Nephron (organoid): ENCODE data around the gene RAB42.
A peak's percentile ranks its signal among the peaks of the same experiment; 100 is the strongest.
"Not testable (repeated sequence)": the region's sequence is repeated elsewhere in the genome, so short reads cannot be mapped to it uniquely, and the experiment has no call there.

Experiments used
- H3K27ac Mint-ChIP-seq, 3 experiments: 2 replicates each; pipeline ENCODE4 v1.8.0; 2020; ENCODE audit warnings: mixed read lengths in 3 of 3, mild to moderate bottlenecking in 2 of 3, moderate library complexity in 1 of 3
- H3K27me3 Mint-ChIP-seq: 2 replicates; pipeline ENCODE4 v1.8.0; 2021; ENCODE audit warnings: low read depth, mild to moderate bottlenecking, moderate library complexity, mixed read lengths
- H3K36me3 Mint-ChIP-seq: 2 replicates; pipeline ENCODE4 v1.8.0; 2020; ENCODE audit warnings: low read depth, mixed read lengths
- H3K4me1 Mint-ChIP-seq: 2 replicates; pipeline ENCODE4 v1.8.0; 2020; ENCODE audit warnings: mixed read lengths
- H3K4me3 Mint-ChIP-seq, 3 experiments: 2 replicates each; pipeline ENCODE4 v1.8.0; 2020; ENCODE audit warnings: mild to moderate bottlenecking in 3 of 3, mixed read lengths in 3 of 3, moderate library complexity in 2 of 3
- H3K9me3 Mint-ChIP-seq: 2 replicates; pipeline ENCODE4 v1.8.0; 2020; ENCODE audit warnings: mixed read lengths
- TF ChIP-seq, protein P1 (sequence below), 3 experiments: fragments of 200-600 bp; sonication (generic); IDR thresholded peaks; one replicate each; pipeline ENCODE4 v1.5.0; 2021; ENCODE audit warnings: antibody characterized with exemption in 3 of 3; ENCODE audit not compliant: unreplicated experiment in 3 of 3

Gene RAB42

DNA sequence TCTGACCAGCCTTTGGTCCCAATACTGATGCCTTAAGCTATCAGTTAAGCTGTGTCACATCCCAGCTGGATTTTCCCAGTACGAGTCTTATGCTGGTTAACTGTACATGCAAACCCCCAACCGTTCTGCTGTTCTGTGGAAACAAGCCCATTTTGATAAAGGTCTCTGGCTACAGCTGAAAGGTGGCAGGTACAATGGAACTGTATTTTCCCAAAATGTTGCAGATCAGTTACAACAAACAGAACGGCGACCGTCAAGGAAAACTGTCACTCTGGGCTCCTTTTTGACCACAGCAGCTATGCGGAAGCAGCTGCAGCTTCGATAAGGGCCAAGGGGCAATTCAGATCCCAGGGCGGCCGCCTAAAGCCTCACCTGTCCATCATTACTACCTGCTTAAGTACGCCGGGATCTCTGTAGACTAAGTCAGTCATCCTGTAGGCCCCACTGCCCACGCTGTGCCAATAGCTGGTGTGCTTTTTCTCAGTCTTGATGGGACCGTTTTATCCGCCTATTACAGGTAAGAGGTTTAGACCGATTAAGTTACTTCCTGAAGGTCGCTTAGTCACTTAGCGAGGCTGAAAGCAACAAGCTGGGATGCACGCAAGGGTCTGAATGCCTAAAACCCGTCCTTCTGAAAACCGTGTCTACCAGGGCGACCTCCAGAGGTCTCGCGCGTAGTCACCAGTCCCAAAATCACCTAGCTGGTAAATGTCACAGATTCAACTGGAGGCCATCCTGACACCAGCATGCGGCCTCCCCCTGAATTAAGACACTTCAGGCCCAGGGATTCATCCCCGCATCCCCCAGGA lies 11.1 kb upstream of the RAB42 start:
- H3K9me3 Mint-ChIP-seq, result no peaks in the 10 kb centered on the region
- H3K27me3 Mint-ChIP-seq, result peaks cover 5% of the 10 kb centered on the region
- peaks cover 20% of the 10 kb centered on the region for H3K4me1 Mint-ChIP-seq
- TF ChIP-seq, protein P1, sequence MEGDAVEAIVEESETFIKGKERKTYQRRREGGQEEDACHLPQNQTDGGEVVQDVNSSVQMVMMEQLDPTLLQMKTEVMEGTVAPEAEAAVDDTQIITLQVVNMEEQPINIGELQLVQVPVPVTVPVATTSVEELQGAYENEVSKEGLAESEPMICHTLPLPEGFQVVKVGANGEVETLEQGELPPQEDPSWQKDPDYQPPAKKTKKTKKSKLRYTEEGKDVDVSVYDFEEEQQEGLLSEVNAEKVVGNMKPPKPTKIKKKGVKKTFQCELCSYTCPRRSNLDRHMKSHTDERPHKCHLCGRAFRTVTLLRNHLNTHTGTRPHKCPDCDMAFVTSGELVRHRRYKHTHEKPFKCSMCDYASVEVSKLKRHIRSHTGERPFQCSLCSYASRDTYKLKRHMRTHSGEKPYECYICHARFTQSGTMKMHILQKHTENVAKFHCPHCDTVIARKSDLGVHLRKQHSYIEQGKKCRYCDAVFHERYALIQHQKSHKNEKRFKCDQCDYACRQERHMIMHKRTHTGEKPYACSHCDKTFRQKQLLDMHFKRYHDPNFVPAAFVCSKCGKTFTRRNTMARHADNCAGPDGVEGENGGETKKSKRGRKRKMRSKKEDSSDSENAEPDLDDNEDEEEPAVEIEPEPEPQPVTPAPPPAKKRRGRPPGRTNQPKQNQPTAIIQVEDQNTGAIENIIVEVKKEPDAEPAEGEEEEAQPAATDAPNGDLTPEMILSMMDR (IDR thresholded peaks at IDR 0.05; ENCODE audit: unreplicated experiment in 3 of 3), result peak in 1 of 3 experiments; percentile 32
- peak overlapping the region; percentile 41 to 72 (median 57) for H3K27ac Mint-ChIP-seq
- H3K4me3 Mint-ChIP-seq, result peak overlapping the region; percentile 90 to 97 (median 93)
- H3K36me3 Mint-ChIP-seq, result peaks cover 35% of the 10 kb centered on the region

DNA sequence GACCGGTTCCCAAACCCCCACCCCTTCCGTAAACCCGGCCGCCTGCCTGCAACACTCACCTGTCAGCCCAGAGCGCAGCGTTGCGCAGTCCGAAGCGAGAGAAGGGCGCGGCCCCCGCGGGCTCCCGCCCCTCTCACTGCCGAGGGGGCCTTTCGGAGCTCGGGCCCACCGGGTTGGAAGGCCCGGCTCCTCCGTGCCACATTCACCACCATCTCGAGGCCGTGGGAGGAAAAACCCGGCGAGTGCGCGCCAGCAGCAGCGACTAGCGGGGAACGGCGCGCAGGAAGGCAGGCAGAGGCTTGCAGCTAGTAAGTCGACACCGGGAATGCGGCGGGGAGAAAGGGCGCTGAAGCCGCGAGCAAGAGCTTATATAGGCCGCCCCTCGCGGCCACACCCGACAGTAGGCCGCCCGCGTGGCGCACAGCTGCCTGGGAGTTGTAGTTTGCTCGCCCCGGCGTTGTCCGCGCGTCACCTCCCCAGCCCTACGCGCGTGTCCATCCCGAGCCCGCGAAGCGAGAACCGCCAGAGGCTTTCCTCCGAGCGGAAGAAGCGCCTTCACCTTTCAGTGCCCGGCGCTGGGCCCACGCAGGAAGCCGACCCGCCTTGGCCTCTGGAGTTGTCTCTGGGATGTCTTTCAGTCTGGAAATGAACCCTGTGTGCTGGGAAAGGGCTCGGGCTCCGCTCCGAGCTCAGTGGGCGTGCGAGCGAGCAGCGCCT lies 10.4 kb upstream of the RAB42 start:
- TF ChIP-seq, protein P1 (IDR thresholded peaks at IDR 0.05; ENCODE audit: unreplicated experiment in 3 of 3), result peak in 1 of 3 experiments; percentile 22
- Mint-ChIP-seq H3K36me3 (peaks cover 34% of the 10 kb centered on the region), H3K27me3 (peaks cover 5% of the 10 kb centered on the region), H3K4me3 (peak overlapping the region; percentile 90 to 97 (median 93)), H3K27ac (peak overlapping the region; percentile 57 to 85 (median 72)), H3K9me3 (no peaks in the 10 kb centered on the region), H3K4me1 (peaks cover 20% of the 10 kb centered on the region)

DNA sequence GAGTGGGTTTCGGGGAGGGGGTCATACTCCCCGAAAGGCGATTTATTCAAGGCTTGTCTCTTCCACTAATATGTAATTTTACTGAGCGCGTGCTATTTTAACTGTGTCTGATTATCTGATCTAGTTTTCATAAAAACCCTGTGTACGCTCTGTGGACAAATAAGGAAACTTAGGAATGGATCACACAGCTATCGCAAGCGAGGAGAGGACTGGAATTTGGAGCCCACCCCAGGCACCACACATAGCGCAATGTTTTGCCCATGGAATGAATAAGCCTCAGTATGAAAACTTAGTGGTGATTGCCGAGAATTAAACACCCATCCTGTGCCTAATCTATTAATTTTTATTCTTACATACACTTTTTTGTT lies 9.8 kb upstream of the RAB42 start:
- peaks cover 29% of the 10 kb centered on the region for H3K36me3 Mint-ChIP-seq
- H3K9me3 Mint-ChIP-seq, result no peaks in the 10 kb centered on the region
- peak overlapping the region; percentile 90 to 97 (median 93) for H3K4me3 Mint-ChIP-seq
- TF ChIP-seq, protein P1 (IDR thresholded peaks at IDR 0.05; ENCODE audit: unreplicated experiment in 3 of 3), result no peak
- peak overlapping the region; percentile 57 to 85 (median 63) for H3K27ac Mint-ChIP-seq
- peaks cover 5% of the 10 kb centered on the region for H3K27me3 Mint-ChIP-seq
- peaks cover 20% of the 10 kb centered on the region for H3K4me1 Mint-ChIP-seq

GRCh38 chr1:28586585-28587391 lies 5.3 kb upstream of the RAB42 start:
- H3K4me1 Mint-ChIP-seq, H3K27me3 Mint-ChIP-seq, H3K36me3 Mint-ChIP-seq, H3K27ac Mint-ChIP-seq, H3K4me3 Mint-ChIP-seq, H3K9me3 Mint-ChIP-seq: not testable (repeated sequence)

DNA sequence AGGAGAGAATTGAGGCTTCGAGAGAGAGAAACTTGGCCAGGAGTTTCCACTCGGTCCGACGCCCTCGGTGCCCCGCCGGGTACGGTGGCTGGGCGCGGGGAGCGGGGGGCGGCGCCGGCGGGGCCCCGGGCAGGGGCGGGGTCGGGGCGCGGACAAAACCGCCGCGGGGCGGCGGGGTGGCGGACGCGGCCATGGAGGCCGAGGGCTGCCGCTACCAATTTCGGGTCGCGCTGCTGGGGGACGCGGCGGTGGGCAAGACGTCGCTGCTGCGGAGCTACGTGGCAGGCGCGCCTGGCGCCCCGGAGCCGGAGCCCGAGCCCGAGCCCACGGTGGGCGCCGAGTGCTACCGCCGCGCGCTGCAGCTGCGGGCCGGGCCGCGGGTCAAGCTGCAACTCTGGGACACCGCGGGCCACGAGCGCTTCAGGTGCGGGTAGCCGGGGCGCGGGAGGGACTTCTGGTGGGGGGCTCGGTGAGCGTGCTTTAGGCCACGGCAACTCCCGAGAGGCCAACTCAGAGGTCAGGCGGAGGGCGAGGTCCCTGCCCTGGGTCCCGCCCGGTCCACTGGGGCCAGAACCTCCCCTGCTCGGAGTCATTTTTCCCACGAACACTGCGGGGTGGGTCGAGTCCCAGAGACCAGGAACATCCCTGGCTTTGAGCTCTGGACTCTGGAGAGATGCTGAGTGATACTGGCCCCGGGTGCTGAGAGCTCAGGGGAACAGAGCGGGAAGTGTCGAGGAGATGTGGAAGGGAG lies 431 bp downstream of the RAB42 start:
- Mint-ChIP-seq H3K27me3 (peaks cover 6% of the 10 kb centered on the region), H3K9me3 (no peaks in the 10 kb centered on the region), H3K4me1 (peaks cover 16% of the 10 kb centered on the region), H3K27ac (peak overlapping the region in 2 of 3 experiments; percentile 21 to 44), H3K4me3 (peak overlapping the region; percentile 85 to 89 (median 87)), H3K36me3 (no peaks in the 10 kb centered on the region)
- TF ChIP-seq, protein P1 (IDR thresholded peaks at IDR 0.05; ENCODE audit: unreplicated experiment in 3 of 3), result no peak

DNA sequence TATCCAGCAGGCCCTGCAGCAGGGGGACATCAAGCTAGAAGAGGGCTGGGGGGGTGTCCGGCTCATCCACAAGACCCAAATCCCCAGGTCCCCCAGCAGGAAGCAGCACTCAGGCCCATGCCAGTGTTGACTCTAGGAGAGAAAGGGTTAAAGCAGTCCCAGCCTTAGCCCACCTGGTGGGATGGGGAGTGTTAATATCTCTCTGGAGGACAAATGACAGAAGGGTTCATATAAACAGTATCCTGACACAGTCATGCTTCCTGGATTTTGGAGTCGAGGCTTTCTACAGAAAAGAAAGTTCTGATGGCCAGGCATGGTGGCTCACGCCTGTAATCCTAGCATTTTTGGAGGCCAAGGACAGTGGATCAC lies 1.9 kb downstream of the RAB42 start:
- Mint-ChIP-seq H3K4me3 (peak overlapping the region; percentile 5 to 46 (median 16)), H3K4me1 (peaks cover 16% of the 10 kb centered on the region)
- not testable (repeated sequence) for H3K27ac Mint-ChIP-seq, H3K27me3 Mint-ChIP-seq, H3K36me3 Mint-ChIP-seq, H3K9me3 Mint-ChIP-seq

DNA sequence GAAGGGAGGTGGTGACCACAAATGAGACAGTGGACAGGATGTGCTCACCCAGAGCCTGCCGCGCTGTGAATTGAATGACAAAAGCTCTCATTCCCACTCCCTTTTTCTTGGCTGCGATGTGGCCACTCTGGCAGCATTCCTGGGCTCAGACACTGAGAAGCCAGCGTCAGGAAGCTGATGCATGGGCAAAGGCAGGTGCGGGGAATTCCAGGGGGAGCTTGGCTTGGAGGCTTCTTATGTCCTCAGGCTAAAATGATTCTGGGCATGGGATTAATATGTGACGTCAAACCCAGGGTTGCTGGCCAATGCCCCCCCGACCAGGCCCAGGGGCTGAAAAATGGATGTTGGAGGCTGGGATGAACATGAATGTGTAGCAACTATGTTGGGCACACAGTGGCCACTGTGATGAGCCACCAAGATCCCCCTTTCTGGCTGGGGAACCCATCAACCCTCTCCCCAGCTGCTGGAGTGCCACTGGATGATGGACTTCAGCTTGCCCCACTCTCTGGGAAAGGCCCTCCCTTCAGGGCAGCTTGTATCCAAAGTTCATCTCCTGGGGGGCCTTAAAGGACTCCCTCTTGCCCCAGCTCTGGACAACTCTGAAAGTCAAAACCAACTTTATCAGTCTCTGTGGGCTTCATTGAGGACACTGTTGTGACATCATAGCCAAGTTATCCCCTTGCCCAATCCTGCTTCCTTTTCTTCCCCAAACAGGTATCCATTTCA lies 2.8 kb downstream of the RAB42 start:
- not testable (repeated sequence) for H3K9me3 Mint-ChIP-seq, H3K27me3 Mint-ChIP-seq, H3K36me3 Mint-ChIP-seq, H3K27ac Mint-ChIP-seq
- Mint-ChIP-seq H3K4me1 (peaks cover 16% of the 10 kb centered on the region), H3K4me3 (peak overlapping the region in 2 of 3 experiments; percentile 23 to 67)
